ENCODE data around the gene BRINP2.

DNA sequence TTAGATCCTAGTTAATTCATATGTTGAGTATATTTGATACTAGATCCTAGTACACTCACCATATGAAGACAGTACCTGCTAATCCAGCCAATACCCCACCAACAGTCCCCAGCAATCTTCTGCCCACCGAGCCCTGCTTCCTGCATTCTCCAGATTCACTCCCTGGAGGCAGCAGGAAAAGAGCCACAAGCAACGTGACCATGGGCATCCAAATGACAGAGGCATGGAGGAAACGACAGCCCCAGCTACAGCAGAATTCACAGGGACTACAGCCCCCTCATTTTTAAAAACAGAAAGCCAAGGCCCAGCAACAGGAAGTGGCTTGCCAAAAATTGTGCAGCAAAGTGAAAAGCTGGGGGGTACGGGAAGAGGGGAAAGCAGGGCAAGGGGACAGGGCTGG, 35.5 kb upstream of the BRINP2 start:
- TF ChIP-seq, protein P1, sequence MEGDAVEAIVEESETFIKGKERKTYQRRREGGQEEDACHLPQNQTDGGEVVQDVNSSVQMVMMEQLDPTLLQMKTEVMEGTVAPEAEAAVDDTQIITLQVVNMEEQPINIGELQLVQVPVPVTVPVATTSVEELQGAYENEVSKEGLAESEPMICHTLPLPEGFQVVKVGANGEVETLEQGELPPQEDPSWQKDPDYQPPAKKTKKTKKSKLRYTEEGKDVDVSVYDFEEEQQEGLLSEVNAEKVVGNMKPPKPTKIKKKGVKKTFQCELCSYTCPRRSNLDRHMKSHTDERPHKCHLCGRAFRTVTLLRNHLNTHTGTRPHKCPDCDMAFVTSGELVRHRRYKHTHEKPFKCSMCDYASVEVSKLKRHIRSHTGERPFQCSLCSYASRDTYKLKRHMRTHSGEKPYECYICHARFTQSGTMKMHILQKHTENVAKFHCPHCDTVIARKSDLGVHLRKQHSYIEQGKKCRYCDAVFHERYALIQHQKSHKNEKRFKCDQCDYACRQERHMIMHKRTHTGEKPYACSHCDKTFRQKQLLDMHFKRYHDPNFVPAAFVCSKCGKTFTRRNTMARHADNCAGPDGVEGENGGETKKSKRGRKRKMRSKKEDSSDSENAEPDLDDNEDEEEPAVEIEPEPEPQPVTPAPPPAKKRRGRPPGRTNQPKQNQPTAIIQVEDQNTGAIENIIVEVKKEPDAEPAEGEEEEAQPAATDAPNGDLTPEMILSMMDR (conservative IDR thresholded peaks at IDR 0.05 in 1 of 2, IDR thresholded peaks at IDR 0.05 in 1 of 2; ENCODE audit: extremely low read depth in 1 of 2, insufficient read depth in 1 of 2, low read depth in 1 of 2, low read length in 2 of 2) = no peak
- no peak for TF ChIP-seq EZH2 (IDR thresholded peaks at IDR 0.05; ENCODE audit: borderline replicate concordance, low read length)

All from mammary epithelial cell (primary cell).